Hepatocyte (in vitro differentiated cells): ENCODE results near the gene CKLF. TPM values are rescaled to one million over a fixed set of nuclear protein-coding genes. Genes with fewer than 3 reads are reported as not detected.
A peak's percentile ranks its signal among the peaks of the same experiment; 100 is the strongest.

Source experiments
- DNase-seq: peaks from one replicate; pipeline ENCODE4 v3.0.0-alpha.2; 2016; ENCODE audit warnings: low spot score
- H2AFZ ChIP-seq: fragments of 200-600 bp; sonication (generic); 2 replicates; pipeline ENCODE4 v1.6.0; 2016; ENCODE audit warnings: antibody characterized with exemption, mild to moderate bottlenecking
- H3K27ac ChIP-seq: fragments of 200-600 bp; sonication (generic); 2 replicates; pipeline ENCODE4 v1.5.1; 2016; ENCODE audit warnings: mild to moderate bottlenecking
- H3K27me3 ChIP-seq: fragments of 200-600 bp; sonication (generic); 2 replicates; pipeline ENCODE4 v1.6.1; 2016
- H3K36me3 ChIP-seq: fragments of 200-600 bp; sonication (generic); replicated peaks from 2 replicates; pipeline ENCODE4 v1.5.1; 2016; ENCODE audit warnings: low read depth; ENCODE audit not compliant: insufficient read depth
- H3K4me1 ChIP-seq: fragments of 200-600 bp; sonication (generic); 2 replicates; pipeline ENCODE4 v1.5.1; 2016; ENCODE audit warnings: mild to moderate bottlenecking, moderate library complexity; ENCODE audit not compliant: insufficient read depth
- H3K4me2 ChIP-seq: fragments of 200-600 bp; sonication (generic); 2 replicates; pipeline ENCODE4 v1.6.0; 2016
- H3K4me3 ChIP-seq: fragments of 200-600 bp; sonication (generic); 2 replicates; pipeline ENCODE4 v1.5.1; 2016; ENCODE audit warnings: mild to moderate bottlenecking
- H3K79me2 ChIP-seq: fragments of 200-600 bp; sonication (generic); 2 replicates; pipeline ENCODE4 v1.6.0; 2017; ENCODE audit warnings: mild to moderate bottlenecking
- H3K9me2 ChIP-seq: fragments of 200-600 bp; sonication (generic); replicated peaks from 2 replicates; pipeline ENCODE4 v1.6.0; 2017; ENCODE audit warnings: mild to moderate bottlenecking; ENCODE audit not compliant: insufficient read depth
- H3K9me3 ChIP-seq: fragments of 200-600 bp; sonication (generic); 2 replicates; pipeline ENCODE4 v1.5.1; 2016; ENCODE audit warnings: low read depth, mild to moderate bottlenecking
- H4K20me1 ChIP-seq: fragments of 200-600 bp; sonication (generic); 2 replicates; pipeline ENCODE4 v1.6.0; 2016; ENCODE audit warnings: mild to moderate bottlenecking; ENCODE audit not compliant: insufficient read depth, poor library complexity, severe bottlenecking
- EZH2 ChIP-seq: fragments of 200-600 bp; sonication (generic); IDR thresholded peaks from 2 replicates; pipeline ENCODE4 v1.6.1; 2016; ENCODE audit warnings: antibody characterized with exemption, mild to moderate bottlenecking, borderline replicate concordance
- EZH2phosphoT487 ChIP-seq: fragments of 200-600 bp; sonication (generic); IDR thresholded peaks from one replicate; pipeline ENCODE4 v1.6.1; 2018; ENCODE audit warnings: antibody characterized with exemption, mild to moderate bottlenecking, low read depth, moderate library complexity; ENCODE audit not compliant: unreplicated experiment, severe bottlenecking
- WGBS: methylation state at CpG from one replicate; pipeline ENCODE4 v1.1.6; 2016; ENCODE audit warnings: low lambda C conversion rate; ENCODE audit errors: missing lambda C conversion rate; 5-methylcytosine and 5-hydroxymethylcytosine counted together
- polyA plus RNA-seq: library from polyadenylated mRNA; unstranded; fragments of >200 nt; fragmentation: Nextera tagmentation; extraction: Ambion mirVana; gene quantifications from 2 replicates; pipeline ENCODE4 v1.2.1, GENCODE V29; 2016
- total RNA-seq: library from RNA; depleted of rRNA; stranded (reverse); fragments of >200 nt; gene quantifications from 2 replicates; pipeline ENCODE4 v1.2.3, GENCODE V29; 2014
- TF ChIP-seq, protein P1 (sequence below): fragments of 200-600 bp; sonication (generic); IDR thresholded peaks from 2 replicates; pipeline ENCODE4 v1.5.1; 2016; ENCODE audit warnings: antibody characterized with exemption, mild to moderate bottlenecking; ENCODE audit not compliant: poor library complexity

Gene CKLF
- total and polyA plus RNA-seq, 2 experiments from 2014 or later = 39.9 to 53.5 TPM

DNA sequence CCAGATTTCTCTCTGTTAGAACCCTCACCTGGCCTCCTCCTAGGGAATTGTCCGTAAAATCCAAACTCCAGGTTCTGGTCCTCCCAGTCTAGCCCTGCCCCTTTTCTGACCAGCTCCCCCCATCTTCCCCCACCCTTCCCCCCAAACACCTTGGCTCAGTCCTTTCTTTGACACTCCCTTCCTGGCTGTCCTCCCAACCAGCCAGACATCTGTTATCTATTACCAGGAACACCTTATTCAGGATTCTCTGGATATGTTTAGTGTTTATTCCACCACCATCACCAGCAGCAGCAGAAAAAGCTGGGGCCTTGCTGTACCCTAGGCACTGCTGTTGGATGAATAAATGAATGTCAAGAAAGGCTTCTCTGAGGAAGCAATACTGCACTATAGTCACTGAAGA lies 48.1 kb downstream of the CKLF start:
- Histone ChIP-seq H3K4me3 (no peak overlapping the region), H3K9me2 (no peaks in the 10 kb centered on the region), H4K20me1 (no peaks in the 10 kb centered on the region), H3K27me3 (no peaks in the 10 kb centered on the region), H3K9me3 (no peaks in the 10 kb centered on the region), H2AFZ (no peak overlapping the region), H3K79me2 (peaks cover 7% of the 10 kb centered on the region), H3K4me1 (peaks cover 5% of the 10 kb centered on the region), H3K27ac (no peak overlapping the region), H3K36me3 (no peaks in the 10 kb centered on the region), H3K4me2 (no peak overlapping the region)
- no peak for DNase-seq
- TF ChIP-seq EZH2 (no peak), EZH2phosphoT487 (no peak)
- TF ChIP-seq, protein P1, sequence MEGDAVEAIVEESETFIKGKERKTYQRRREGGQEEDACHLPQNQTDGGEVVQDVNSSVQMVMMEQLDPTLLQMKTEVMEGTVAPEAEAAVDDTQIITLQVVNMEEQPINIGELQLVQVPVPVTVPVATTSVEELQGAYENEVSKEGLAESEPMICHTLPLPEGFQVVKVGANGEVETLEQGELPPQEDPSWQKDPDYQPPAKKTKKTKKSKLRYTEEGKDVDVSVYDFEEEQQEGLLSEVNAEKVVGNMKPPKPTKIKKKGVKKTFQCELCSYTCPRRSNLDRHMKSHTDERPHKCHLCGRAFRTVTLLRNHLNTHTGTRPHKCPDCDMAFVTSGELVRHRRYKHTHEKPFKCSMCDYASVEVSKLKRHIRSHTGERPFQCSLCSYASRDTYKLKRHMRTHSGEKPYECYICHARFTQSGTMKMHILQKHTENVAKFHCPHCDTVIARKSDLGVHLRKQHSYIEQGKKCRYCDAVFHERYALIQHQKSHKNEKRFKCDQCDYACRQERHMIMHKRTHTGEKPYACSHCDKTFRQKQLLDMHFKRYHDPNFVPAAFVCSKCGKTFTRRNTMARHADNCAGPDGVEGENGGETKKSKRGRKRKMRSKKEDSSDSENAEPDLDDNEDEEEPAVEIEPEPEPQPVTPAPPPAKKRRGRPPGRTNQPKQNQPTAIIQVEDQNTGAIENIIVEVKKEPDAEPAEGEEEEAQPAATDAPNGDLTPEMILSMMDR = no peak
- WGBS = 88% methylated on average over 1 of the region's 1 CpG

DNA sequence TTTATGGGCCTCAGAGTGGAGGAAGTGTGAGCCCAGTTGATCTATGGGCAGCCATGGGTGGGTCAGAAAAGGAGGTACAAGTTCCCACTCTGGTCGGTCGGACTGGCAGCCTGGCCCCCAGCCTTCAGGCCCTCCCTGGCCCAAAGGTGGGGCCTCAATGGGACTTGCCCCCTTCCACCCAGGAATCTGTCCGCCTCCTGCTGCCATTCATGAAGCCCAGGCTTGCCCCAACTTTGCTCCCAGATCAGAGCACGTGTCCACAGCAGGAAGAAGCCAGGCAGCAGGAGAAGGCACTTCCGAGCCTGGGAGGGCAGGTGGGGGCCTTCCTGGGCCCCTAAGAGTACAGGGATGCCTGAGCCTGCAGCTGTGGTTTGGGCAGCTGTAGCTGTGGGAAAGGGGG lies 49.1 kb downstream of the CKLF start:
- Histone ChIP-seq H3K9me2 (no peaks in the 10 kb centered on the region), H2AFZ (no peak overlapping the region), H3K4me1 (peaks cover 12% of the 10 kb centered on the region), H4K20me1 (peaks cover 10% of the 10 kb centered on the region), H3K9me3 (no peaks in the 10 kb centered on the region), H3K27ac (peak overlapping the region; percentile 20), H3K27me3 (no peaks in the 10 kb centered on the region), H3K4me3 (no peak overlapping the region), H3K79me2 (peaks cover 17% of the 10 kb centered on the region), H3K4me2 (no peak overlapping the region), H3K36me3 (no peaks in the 10 kb centered on the region)
- 87% methylated on average over 5 of the region's 5 CpGs for WGBS
- TF ChIP-seq, protein P1 = no peak
- TF ChIP-seq EZH2 (no peak), EZH2phosphoT487 (no peak)
- no peak for DNase-seq

DNA sequence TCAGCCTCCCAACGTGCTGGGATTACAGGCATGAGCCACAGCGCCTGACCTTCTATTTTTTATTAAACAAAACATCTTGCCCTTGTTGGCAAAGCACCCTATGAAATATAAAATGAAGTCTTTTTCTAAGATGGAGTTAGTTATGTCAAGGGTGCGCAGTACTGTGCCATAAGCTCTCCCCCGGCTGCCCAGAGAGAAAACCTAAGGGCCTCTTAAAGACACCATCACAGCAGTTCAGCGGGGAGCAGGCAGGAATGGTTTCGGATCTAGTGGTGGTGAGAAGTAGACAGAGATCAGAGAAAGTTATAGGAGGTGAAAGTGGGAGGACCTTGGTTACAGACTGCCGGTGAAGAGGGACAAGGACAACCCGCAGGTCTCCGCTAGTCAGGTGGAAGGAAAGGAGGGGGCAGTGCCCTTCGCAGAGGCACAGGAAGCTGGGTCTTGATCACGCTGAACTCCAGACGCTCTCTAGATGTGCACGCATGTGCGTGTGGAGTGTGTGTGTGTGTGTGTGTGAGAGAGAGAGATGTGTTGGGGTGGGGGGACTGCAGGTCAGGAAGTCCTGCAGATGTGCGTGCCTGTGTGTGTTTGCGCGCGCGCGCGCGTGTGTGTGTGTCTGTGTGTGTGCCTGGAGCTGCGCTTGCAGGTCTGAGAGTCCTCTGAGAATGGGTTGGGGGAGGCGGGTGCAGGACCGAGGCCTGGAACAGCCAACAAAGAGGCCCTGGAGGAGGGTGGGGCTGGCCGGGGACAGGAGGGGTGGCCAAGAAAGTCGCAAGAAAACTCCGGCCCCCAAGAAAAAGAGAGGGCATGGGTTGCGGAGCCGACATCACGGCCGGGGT lies 51.4 kb downstream of the CKLF start:
- Histone ChIP-seq H3K9me3 (no peaks in the 10 kb centered on the region), H2AFZ (peak overlapping the region; percentile 64), H4K20me1 (peaks cover 16% of the 10 kb centered on the region), H3K27ac (peak overlapping the region; percentile 92), H3K4me1 (peaks cover 12% of the 10 kb centered on the region), H3K36me3 (no peaks in the 10 kb centered on the region), H3K27me3 (no peaks in the 10 kb centered on the region), H3K4me3 (peak overlapping the region; percentile 95), H3K79me2 (peaks cover 22% of the 10 kb centered on the region), H3K9me2 (no peaks in the 10 kb centered on the region), H3K4me2 (peak overlapping the region; percentile 84)
- TF ChIP-seq, protein P1 = no peak
- TF ChIP-seq EZH2phosphoT487 = no peak
- no peak for TF ChIP-seq EZH2
- peak; percentile 85 for DNase-seq
- WGBS = 10% methylated on average over 25 of the region's 32 CpGs
